GM19351 (cell line): Measurements from ENCODE around the gene MYF5.
A peak's percentile ranks its signal among the peaks of the same experiment; 100 is the strongest.

Source experiments
- ATAC-seq: cut with Tn5 transposase; IDR thresholded peaks from one replicate; pipeline ENCODE4 v1.9.1; 2021; ENCODE audit warnings: mild to moderate bottlenecking, moderate library complexity; ENCODE audit not compliant: unreplicated experiment

The MYF5 gene

DNA sequence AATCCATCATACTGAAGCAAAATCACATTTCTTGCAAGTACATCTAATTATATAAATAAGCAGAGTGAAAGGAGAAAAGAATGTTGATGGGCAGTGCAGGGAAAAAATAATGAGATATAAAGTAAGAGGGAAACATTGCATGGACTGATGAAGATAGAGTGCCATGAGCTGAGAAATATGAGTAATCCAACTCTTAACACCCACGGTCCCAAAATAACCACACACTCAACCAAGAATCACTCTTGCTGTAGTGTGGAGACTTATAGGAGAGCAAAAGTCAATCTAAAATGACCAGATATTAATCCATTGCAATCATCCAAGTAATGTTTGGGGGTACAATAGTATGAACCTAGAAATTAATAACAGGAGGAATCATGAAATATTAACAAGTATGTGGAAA is 40.2 kb downstream of the MYF5 start:
- ATAC-seq: peak; percentile 88

DNA sequence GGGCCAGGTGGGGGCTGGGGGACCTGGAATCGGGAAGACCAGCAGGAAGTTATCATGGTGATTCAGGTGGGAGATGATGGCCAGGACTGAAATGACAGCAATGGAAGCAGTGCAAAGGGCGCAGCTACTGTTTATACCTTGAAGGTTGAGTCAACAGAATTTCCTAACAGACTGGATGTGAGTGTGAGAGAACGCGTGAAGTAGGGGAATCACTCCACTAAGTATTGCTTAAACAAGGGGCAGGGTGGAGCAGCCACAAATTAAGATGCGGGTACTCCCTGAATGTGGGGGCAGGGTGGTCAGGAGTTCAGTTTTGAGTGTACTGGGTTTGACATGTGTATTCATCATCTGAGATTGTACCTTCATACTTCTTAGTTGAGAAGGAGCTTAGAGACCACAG is 45.1 kb downstream of the MYF5 start:
- no peak for ATAC-seq

DNA sequence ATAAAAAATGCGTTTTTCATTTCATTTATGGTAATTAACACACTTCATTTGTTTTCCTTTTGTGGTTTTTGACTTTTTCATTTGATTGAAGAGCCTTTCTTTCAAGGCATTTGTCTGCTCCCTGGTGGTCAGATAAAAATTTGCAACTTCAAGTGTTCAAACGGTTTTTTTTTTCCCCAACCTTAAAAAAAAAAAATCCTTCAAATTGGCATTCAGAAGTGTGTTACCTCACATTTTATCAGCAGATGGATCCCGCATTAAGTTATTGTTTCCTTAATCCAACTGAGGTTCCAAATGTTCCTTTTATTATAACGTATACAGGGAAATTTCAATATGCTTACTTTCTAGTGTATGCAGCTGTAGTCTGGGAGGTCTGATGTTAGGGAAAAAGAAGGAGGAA is 47.2 kb downstream of the MYF5 start:
- peak; percentile 33 for ATAC-seq

DNA sequence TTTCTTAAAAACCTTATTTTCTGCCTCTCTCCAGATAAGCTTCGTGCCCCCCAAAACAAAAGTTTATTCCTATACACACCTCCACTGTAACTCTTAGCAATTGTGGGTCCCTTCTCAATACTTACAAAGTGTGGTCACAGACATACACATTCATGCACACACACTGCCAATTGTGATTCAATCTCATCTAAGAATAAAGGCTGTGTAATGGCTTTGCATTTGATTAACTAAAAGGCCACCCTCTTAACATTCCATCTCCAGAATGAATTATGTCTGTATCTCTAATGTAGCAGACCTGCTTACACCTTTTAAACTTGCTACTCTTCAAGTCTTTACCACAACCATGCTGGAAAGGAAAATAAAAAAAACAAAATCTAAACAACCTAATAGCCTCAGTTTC is 49.5 kb downstream of the MYF5 start:
- no peak for ATAC-seq

DNA sequence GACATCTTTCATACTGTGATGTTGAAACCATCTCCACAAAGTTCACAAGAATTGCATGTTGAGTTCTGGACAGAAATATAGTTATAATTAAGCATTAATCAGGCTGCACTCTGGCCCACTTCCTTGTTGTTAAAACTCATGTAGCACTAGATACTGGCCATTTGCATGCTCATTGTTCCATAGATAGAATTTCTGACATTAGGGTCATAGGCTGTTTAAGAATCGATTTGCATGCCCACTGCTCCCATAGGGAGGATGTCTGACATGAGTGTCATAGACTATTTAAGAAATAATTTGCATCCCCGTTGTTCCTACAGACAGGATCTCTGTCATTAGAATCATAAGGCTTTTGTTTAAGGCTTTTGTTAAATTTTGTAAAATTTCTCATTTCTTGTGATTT is 50.2 kb downstream of the MYF5 start:
- ATAC-seq: peak; percentile 86
